GM10266 (cell line): Measurements from ENCODE around the gene CUEDC1.
"Not testable (repeated sequence)": the region's sequence is repeated elsewhere in the genome, so short reads cannot be mapped to it uniquely, and the experiment has no call there.

Source experiments
- DNase-seq: peaks from one replicate; pipeline ENCODE4 v3.0.0; 2012; ENCODE audit errors: extremely low spot score
- CTCF ChIP-seq: IDR thresholded peaks from 2 replicates; pipeline ENCODE4 v1.5.1; 2012; ENCODE audit warnings: mild to moderate bottlenecking, low read depth; ENCODE audit not compliant: control insufficient read depth, insufficient read depth; ENCODE audit errors: missing control alignments

CUEDC1 gene

GRCh38 chr17:57853695-57854094 is 101.5 kb downstream of the CUEDC1 start:
- no peak for DNase-seq
- TF ChIP-seq CTCF: no peak

DNA sequence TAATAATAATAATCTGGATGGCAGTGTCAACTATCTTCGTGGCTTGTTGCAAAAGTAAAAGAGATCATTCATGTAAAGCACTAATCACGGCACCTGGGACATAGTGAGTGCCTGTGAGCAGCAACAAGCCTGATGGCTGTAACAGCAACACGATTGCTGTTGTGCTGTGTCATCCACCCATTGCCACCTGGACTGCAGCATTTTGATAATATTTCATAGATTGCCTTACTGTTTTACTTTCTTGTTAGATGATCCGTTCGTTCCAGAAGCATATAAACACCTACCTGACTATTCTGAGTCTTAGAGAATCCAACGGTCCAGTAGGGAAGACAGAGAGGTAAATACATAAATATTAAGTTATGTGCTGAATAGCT is 102.3 kb downstream of the CUEDC1 start:
- no peak for TF ChIP-seq CTCF
- DNase-seq: no peak

GRCh38 chr17:57852092-57852954 is 102.9 kb downstream of the CUEDC1 start:
- DNase-seq: no peak
- no peak for TF ChIP-seq CTCF

DNA sequence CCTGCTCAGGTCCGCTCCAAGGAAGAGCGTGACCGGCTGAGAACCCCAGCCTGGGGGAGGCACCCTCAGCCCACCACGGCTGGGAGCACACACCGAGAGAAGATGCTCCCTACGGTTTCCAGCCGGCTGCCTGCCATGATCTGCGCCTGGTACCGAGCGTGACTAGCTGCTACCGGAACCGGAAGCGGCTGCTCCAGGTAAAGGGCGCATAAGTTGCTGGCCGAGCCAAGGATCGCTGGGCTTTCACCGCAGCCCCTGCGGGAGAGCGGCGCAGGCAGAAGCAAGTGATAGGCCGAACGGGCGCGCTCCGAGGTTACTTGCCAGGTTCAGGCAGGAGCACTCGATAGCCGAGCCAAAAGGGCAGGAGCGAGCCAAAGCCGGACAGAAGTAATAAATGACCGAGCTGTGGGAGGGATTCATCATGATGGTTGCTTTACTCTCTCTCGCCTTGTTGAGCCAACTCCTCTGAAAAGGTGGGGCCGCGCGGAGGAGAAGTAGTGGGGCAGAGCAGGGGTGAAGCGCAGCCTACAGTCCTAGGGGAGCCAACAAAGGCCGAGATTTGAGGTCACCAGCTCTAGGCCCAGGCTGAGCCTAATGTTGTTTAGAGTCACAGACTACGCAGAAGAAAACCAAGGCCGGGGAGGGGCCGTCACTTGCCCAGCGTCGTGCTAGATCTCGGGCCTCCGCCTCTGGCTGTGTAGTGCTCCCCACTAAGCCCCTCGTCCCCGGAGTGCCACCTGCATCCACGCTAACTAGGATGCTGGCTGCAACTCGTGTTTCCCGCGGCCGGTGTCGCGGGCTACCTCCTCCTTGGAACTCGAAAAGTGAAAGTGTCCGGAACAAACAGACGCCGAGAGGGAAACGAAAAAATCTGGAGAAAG is 105.1 kb downstream of the CUEDC1 start, which contains the start of gene MRPS23:
MRPS23 (minus strand) TSS at position 171 of the 881 bp plus-strand sequence; CDS start at position 137, 34 bp downstream.
- peak; percentile 95 for DNase-seq
- no peak for TF ChIP-seq CTCF

DNA sequence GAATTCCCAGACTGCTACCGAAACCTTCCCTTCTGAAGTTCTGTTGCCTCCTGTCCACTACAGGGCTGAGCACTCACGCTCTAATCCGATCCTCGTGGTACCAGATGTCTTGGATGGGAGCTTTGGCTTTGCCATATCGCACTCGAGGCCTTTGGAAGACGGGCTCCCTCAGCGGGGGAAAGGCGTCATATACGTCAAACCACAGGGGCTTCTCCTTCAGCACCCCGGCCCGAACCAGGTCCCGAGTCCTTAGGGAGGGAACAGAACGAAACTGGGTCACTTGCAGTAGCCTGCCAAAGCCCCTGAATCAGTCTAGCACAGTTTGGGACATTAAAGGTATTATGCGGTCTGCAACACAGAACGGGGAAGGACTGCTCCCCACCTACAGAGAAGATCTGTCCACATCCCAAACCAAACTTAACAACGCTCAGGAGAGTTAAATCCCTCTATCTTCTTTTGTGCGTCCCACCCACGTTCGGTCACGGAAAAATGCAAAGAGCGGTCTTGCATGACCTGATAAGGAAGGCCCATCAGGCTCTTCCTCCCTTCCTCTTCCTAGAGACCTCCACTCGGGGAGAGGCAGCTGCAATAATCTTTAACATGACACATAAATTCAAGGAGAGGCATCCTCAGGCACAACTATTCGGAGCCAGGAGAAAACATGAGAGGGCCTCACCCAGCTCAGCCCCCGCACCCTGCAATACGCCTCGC is 105.9 kb downstream of the CUEDC1 start:
- no peak for DNase-seq
- TF ChIP-seq CTCF: no peak

- DNase-seq: not testable (repeated sequence)
Measured at GRCh38 chr17:57846056-57846945, 108.9 kb downstream of the CUEDC1 start.
